GM21825 (cell line): ENCODE data around the gene ADGRG3.

Source experiments
- ATAC-seq: cut with Tn5 transposase; IDR thresholded peaks from one replicate; pipeline ENCODE4 v1.9.1; 2021; ENCODE audit warnings: mild to moderate bottlenecking, moderate library complexity; ENCODE audit not compliant: unreplicated experiment

Gene ADGRG3

GRCh38 chr16:57645691-57646387 is 22.3 kb upstream of the ADGRG3 start:
- ATAC-seq, result no peak

- no peak for ATAC-seq
Measured at GRCh38 chr16:57646388-57647039, 21.6 kb upstream of the ADGRG3 start.

- no peak for ATAC-seq
Measured at GRCh38 chr16:57647136-57647875, 20.8 kb upstream of the ADGRG3 start.

- ATAC-seq, result no peak
Measured at GRCh38 chr16:57648125-57648524, 20.0 kb upstream of the ADGRG3 start.

- ATAC-seq, result no peak
Measured at GRCh38 chr16:57648581-57649442, 19.3 kb upstream of the ADGRG3 start.

GRCh38 chr16:57649443-57649751 is 18.7 kb upstream of the ADGRG3 start:
- no peak for ATAC-seq

- ATAC-seq, result no peak
Measured at GRCh38 chr16:57649846-57650245, 18.3 kb upstream of the ADGRG3 start.

GRCh38 chr16:57651344-57652333 is 16.5 kb upstream of the ADGRG3 start:
- ATAC-seq, result no peak

- ATAC-seq, result no peak
Measured at GRCh38 chr16:57652695-57653471, 15.2 kb upstream of the ADGRG3 start.

GRCh38 chr16:57653936-57654335 is 14.2 kb upstream of the ADGRG3 start:
- no peak for ATAC-seq

GRCh38 chr16:57656342-57656955 is 11.7 kb upstream of the ADGRG3 start:
- no peak for ATAC-seq

- no peak for ATAC-seq
Measured at GRCh38 chr16:57657228-57657627, 10.9 kb upstream of the ADGRG3 start.

GRCh38 chr16:57658130-57658877 is 9.8 kb upstream of the ADGRG3 start:
- no peak for ATAC-seq

GRCh38 chr16:57658878-57659674 is 9.0 kb upstream of the ADGRG3 start:
- no peak for ATAC-seq

- ATAC-seq, result no peak
Measured at GRCh38 chr16:57660715-57661463, 7.2 kb upstream of the ADGRG3 start.

- ATAC-seq, result no peak
Measured at GRCh38 chr16:57661510-57661909, 6.6 kb upstream of the ADGRG3 start.
